Pancreas (tissue), 10 donors: ENCODE results near the gene MX2. TPM values are rescaled to one million over a fixed set of nuclear protein-coding genes. Genes with fewer than 3 reads are reported as not detected.

Experiments
- ATAC-seq, 4 donors: fragments of 200-7000 bp; cut with Tn5 transposase; one replicate each; pipeline versions ENCODE4 v1.8.0 to v1.9.1; 2020; ENCODE audit warnings: mild to moderate bottlenecking in 4 of 4, moderate library complexity in 4 of 4
- DNase-seq, 6 donors: peaks; one replicate each; pipeline ENCODE4 v3.0.0-alpha.2; 2020
- FAIRE-seq: peaks from 2 replicates; lab custom pipeline; 2012; peaks lifted over from hg19 to GRCh38; lab: Jason Lieb, UNC
- H3K27ac ChIP-seq, 4 donors: fragments of 200-600 bp; sonication (generic); 1 replicate in 3 of 4; 2 replicates in 1 of 4; pipeline versions ENCODE4 v1.5.0 to v1.8.0; 2020
- H3K27me3 ChIP-seq, 4 donors: fragments of 200-600 bp; one replicate each; pipeline ENCODE4 v1.8.0; 2021
- H3K36me3 ChIP-seq, 3 donors: fragments of 200-600 bp; sonication (generic) in 1 of 3; one replicate each; pipeline versions ENCODE4 v1.5.0 to v1.8.0; 2020 to 2021
- H3K4me1 ChIP-seq, 3 donors: fragments of 200-600 bp; one replicate each; pipeline ENCODE4 v1.8.0; 2021
- H3K4me3 ChIP-seq, 4 donors: fragments of 200-600 bp; sonication (generic) in 2 of 4; one replicate each; pipeline versions ENCODE4 v1.5.0 to v1.8.0; 2020 to 2021
- H3K9me3 ChIP-seq, 4 donors: fragments of 200-600 bp; one replicate each; pipeline ENCODE4 v1.8.0; 2021
- WGBS, 2 donors: extraction: QIAGEN DNeasy Blood & Tissue Kit; methylation state at CpG; one replicate each; pipeline ENCODE4 v1.1.7; 2013; 5-methylcytosine and 5-hydroxymethylcytosine counted together
- intact Hi-C, 3 donors: fragments of 100-400 bp; cut with DNase I; formaldehyde crosslinking; loops; one replicate each; pipeline versions ENCODE4 v1.11.1 to v1.14.2; 2022
- polyA plus RNA-seq, 2 donors: library from polyadenylated mRNA; stranded (reverse); fragments of 200-250 nt; gene quantifications; one replicate each; pipeline ENCODE4 v1.2.3, GENCODE V29; 2013
- total RNA-seq, 6 donors: library from RNA; stranded (reverse); fragmentation: NEBNext Ultra II Directional in 4 of 6; extraction: Animal tissue kit (Norgen Biotek cat#: 25700) in 4 of 6; gene quantifications; one replicate each; pipeline versions ENCODE4 v1.2.1 to v1.2.4, GENCODE V29; 2021 to 2023
- TF ChIP-seq, protein P1 (sequence below), 4 donors: fragments of 200-600 bp; sonication (generic) in 3 of 4; IDR thresholded peaks; one replicate each; pipeline versions ENCODE4 v1.5.0 to v1.8.0; 2021; ENCODE audit warnings: antibody characterized with exemption in 4 of 4
- donor health status: healthy with polysubstance abuse.
- donor health status: DM: no; HTN: no; CAD: no; lungs with moderate emphysema.
- donor health status: DM: no; HTN: no; CAD: no.
- donor health status: control.
- donor health status: control.
- donor health status: Bipolar disorder and iron deficiency.
- donor health status: DM: yes; HTN: yes; CAD: no.
- donor health status: DM: no; HTN: no; CAD: no.
- donor health status: DM: no; HTN: no; CAD: no.
- donor health status: DM: yes; HTN: yes; CAD: no.

The MX2 gene
- total and polyA plus RNA-seq, 8 donors = 2.0 to 5.4 (median 4.1) TPM

DNA sequence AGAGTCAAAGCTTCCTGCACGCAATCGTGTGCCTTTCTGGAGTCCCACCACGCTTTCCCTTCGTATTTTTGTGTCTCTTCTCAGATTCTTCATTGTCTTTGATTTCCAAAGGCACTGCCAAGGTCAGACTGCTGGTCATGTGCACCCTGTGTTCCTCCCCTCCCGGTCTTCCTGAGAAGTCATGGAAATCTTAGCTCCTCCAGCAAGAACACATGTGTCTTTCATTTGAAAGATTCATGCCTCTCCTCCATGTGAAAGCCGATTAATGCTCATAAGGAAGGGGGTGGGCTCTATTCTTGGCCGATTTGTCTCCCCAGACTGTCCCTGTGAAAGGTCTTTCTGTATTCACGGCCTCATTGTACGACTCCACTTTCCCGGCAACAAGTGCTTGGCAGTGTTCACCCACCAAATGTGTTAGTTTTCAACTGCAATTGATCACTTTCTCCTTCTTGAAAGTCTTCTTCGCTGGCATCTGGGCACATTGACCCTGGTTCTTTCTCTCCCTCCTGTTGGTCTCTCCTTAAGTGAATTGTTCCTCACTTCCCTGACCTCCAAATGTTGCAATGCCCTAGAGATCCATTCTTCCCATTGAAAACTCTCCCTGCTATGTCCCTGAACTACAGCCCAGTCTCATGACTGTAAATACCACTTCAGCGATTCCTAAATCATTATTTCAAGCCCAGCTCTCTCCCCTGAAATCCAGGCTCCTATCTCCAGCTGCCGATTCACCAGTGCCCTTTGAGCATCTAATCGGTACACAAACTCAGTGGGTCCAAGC lies 25.4 kb downstream of the MX2 start:
- DNase-seq = no peak
- no peaks in the 10 kb centered on the region for H3K27me3 ChIP-seq
- intact Hi-C loops = no loop called here
- TF ChIP-seq, protein P1, sequence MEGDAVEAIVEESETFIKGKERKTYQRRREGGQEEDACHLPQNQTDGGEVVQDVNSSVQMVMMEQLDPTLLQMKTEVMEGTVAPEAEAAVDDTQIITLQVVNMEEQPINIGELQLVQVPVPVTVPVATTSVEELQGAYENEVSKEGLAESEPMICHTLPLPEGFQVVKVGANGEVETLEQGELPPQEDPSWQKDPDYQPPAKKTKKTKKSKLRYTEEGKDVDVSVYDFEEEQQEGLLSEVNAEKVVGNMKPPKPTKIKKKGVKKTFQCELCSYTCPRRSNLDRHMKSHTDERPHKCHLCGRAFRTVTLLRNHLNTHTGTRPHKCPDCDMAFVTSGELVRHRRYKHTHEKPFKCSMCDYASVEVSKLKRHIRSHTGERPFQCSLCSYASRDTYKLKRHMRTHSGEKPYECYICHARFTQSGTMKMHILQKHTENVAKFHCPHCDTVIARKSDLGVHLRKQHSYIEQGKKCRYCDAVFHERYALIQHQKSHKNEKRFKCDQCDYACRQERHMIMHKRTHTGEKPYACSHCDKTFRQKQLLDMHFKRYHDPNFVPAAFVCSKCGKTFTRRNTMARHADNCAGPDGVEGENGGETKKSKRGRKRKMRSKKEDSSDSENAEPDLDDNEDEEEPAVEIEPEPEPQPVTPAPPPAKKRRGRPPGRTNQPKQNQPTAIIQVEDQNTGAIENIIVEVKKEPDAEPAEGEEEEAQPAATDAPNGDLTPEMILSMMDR (IDR thresholded peaks at IDR 0.05) = no peak
- H3K27ac ChIP-seq = no peak overlapping the region
- H3K4me3 ChIP-seq = no peak overlapping the region
- peak in 1 of 4 donors; percentile 9 for ATAC-seq
- no peak for FAIRE-seq
- H3K4me1 ChIP-seq = no peaks in the 10 kb centered on the region
- no peaks in the 10 kb centered on the region for H3K9me3 ChIP-seq
- 84 to 91% methylated on average over 14 of the region's 14 CpGs for WGBS, 2 donors
- H3K36me3 ChIP-seq = no peaks in the 10 kb centered on the region

- ATAC-seq (no peak), DNase-seq (no peak), FAIRE-seq (no peak)
- no peaks in the 10 kb centered on the region for H3K27me3 ChIP-seq
- no peak overlapping the region for H3K4me3 ChIP-seq
- intact Hi-C loops = no loop called here
- no peaks in the 10 kb centered on the region for H3K9me3 ChIP-seq
- WGBS, 2 donors = 87 to 90% methylated on average over 8 of the region's 8 CpGs
- TF ChIP-seq, protein P1 (IDR thresholded peaks at IDR 0.05) = no peak
- H3K36me3 ChIP-seq = no peaks in the 10 kb centered on the region
- H3K27ac ChIP-seq = no peak overlapping the region
- no peaks in the 10 kb centered on the region for H3K4me1 ChIP-seq
These were observed 26.0 kb downstream of the MX2 start for GRCh38 chr21:41387824-41388223.

DNA sequence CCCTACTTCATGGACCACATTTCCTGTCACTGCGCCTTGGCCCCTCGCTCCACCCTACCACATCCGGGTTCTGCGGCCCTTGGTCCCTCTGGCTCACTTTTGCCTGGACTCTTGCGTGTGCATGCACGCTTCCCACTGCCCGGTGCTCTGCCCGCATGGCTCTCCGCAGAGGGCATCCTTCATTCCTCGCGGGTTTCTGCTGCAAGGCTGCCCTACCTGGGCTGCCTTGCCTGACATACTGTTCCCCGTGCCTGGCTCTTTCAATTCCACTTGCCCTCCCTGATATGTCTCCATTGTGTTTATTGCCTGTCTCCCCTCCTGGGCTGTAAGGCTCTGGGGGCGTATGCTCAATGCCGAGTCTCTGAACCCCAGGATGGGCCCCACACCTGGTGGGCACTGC lies 26.4 kb downstream of the MX2 start:
- H3K27me3 ChIP-seq = no peaks in the 10 kb centered on the region
- TF ChIP-seq, protein P1 (IDR thresholded peaks at IDR 0.05) = no peak
- no peak for FAIRE-seq
- no peaks in the 10 kb centered on the region for H3K9me3 ChIP-seq
- no peak for DNase-seq
- 95 to 97% methylated on average over 14 of the region's 14 CpGs for WGBS, 2 donors
- intact Hi-C loops = no loop called here
- no peaks in the 10 kb centered on the region for H3K4me1 ChIP-seq
- H3K4me3 ChIP-seq = no peak overlapping the region
- no peak overlapping the region for H3K27ac ChIP-seq
- no peaks in the 10 kb centered on the region for H3K36me3 ChIP-seq
- no peak for ATAC-seq

GRCh38 chr21:41390043-41390639 lies 28.3 kb downstream of the MX2 start:
- TF ChIP-seq, protein P1 (IDR thresholded peaks at IDR 0.05) = no peak
- ATAC-seq (no peak), DNase-seq (no peak), FAIRE-seq (no peak)
- Histone ChIP-seq H3K36me3 (no peaks in the 10 kb centered on the region), H3K4me1 (no peaks in the 10 kb centered on the region), H3K4me3 (no peak overlapping the region), H3K27ac (no peak overlapping the region), H3K9me3 (no peaks in the 10 kb centered on the region), H3K27me3 (no peaks in the 10 kb centered on the region)
- 92 to 93% methylated on average over 17 of the region's 17 CpGs for WGBS, 2 donors
- intact Hi-C loops = no loop called here
